ENCODE results near the gene OTOP1.

OTOP1 gene, protein sequence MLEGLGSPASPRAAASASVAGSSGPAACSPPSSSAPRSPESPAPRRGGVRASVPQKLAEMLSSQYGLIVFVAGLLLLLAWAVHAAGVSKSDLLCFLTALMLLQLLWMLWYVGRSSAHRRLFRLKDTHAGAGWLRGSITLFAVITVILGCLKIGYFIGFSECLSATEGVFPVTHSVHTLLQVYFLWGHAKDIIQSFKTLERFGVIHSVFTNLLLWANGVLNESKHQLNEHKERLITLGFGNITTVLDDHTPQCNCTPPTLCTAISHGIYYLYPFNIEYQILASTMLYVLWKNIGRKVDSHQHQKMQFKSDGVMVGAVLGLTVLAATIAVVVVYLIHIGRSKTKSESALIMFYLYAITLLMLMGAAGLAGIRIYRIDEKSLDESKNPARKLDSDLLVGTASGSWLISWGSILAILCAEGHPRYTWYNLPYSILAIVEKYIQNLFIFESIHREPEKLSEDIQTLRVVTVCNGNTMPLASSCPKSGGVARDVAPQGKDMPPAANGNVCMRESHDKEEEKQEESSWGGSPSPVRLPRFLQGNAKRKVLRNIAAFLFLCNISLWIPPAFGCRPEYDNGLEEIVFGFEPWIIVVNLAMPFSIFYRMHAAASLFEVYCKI

GRCh38 chr4:4226606-4227438 is at the start of gene OTOP1:
Gene OTOP1 (minus strand): TSS chr4:4226929. CDS start chr4:4226864, 65 bp downstream.
- Histone ChIP-seq H4K20me1 (ENCODE audit: insufficient read depth, low read length) (no peaks in the 10 kb centered on the region), H3K36me3 (replicated peaks; ENCODE audit: low read depth, low read length) (no peaks in the 10 kb centered on the region), H3K4me3 (ENCODE audit: low read length) (no peak within 1 kb of the TSS), H3K9me3 (ENCODE audit: insufficient read depth, low read length) (no peaks in the 10 kb centered on the region), H3K4me2 (ENCODE audit: low read length) (no peak within 1 kb of the TSS), H3K79me2 (ENCODE audit: low read length) (no peaks in the 10 kb centered on the region), H3K4me1 (ENCODE audit: low read length) (no peaks in the 10 kb centered on the region), H2AFZ (ENCODE audit: low read depth, low read length) (no peak within 1 kb of the TSS), H3K27ac (ENCODE audit: low read length) (no peak within 1 kb of the TSS), H3K27me3 (ENCODE audit: low read depth, low read length) (peaks cover 3% of the 10 kb centered on the region; the same call in 1 of the 2 replicates), H3K9ac (ENCODE audit: low read length) (no peak within 1 kb of the TSS)
- TF ChIP-seq CTCF (IDR thresholded peaks at IDR 0.05; ENCODE audit: low read depth, low read length) = no peak
- no peak for TF ChIP-seq EZH2phosphoT487 (IDR thresholded peaks at IDR 0.05; ENCODE audit: low read depth)

- TF ChIP-seq EZH2phosphoT487 (IDR thresholded peaks at IDR 0.05; ENCODE audit: low read depth) (no peak), CTCF (IDR thresholded peaks at IDR 0.05; ENCODE audit: low read depth, low read length) (no peak)
- H3K79me2 ChIP-seq (ENCODE audit: low read length) = no peaks in the 10 kb centered on the region
- H2AFZ ChIP-seq (ENCODE audit: low read depth, low read length) = no peak overlapping the region
- peaks cover 67% of the 10 kb centered on the region for H3K36me3 ChIP-seq (replicated peaks; ENCODE audit: low read depth, low read length)
- no peak overlapping the region for H3K4me2 ChIP-seq (ENCODE audit: low read length)
- H3K27me3 ChIP-seq (ENCODE audit: low read depth, low read length) = no peaks in the 10 kb centered on the region
- H3K9me3 ChIP-seq (ENCODE audit: insufficient read depth, low read length) = no peaks in the 10 kb centered on the region
- no peak overlapping the region for H3K9ac ChIP-seq (ENCODE audit: low read length)
- H3K4me3 ChIP-seq (ENCODE audit: low read length) = no peak overlapping the region
- no peak overlapping the region for H3K27ac ChIP-seq (ENCODE audit: low read length)
- peaks cover 5% of the 10 kb centered on the region for H3K4me1 ChIP-seq (ENCODE audit: low read length)
- H4K20me1 ChIP-seq (ENCODE audit: insufficient read depth, low read length) = no peaks in the 10 kb centered on the region
Measured at GRCh38 chr4:4274226-4274625, 47.5 kb upstream of the OTOP1 start.

- Histone ChIP-seq H3K79me2 (ENCODE audit: low read length) (no peaks in the 10 kb centered on the region), H3K27ac (ENCODE audit: low read length) (no peak overlapping the region), H3K4me3 (ENCODE audit: low read length) (no peak overlapping the region), H3K36me3 (replicated peaks; ENCODE audit: low read depth, low read length) (peaks cover 68% of the 10 kb centered on the region), H4K20me1 (ENCODE audit: insufficient read depth, low read length) (no peaks in the 10 kb centered on the region), H3K4me2 (ENCODE audit: low read length) (no peak overlapping the region), H3K27me3 (ENCODE audit: low read depth, low read length) (no peaks in the 10 kb centered on the region), H2AFZ (ENCODE audit: low read depth, low read length) (no peak overlapping the region), H3K4me1 (ENCODE audit: low read length) (peaks cover 21% of the 10 kb centered on the region), H3K9me3 (ENCODE audit: insufficient read depth, low read length) (no peaks in the 10 kb centered on the region), H3K9ac (ENCODE audit: low read length) (no peak overlapping the region)
- TF ChIP-seq CTCF (IDR thresholded peaks at IDR 0.05; ENCODE audit: low read depth, low read length) (peak; percentile 20; the same call in 1 of the 2 replicates), EZH2phosphoT487 (IDR thresholded peaks at IDR 0.05; ENCODE audit: low read depth) (no peak)
Measured at GRCh38 chr4:4271912-4272311, 45.2 kb upstream of the OTOP1 start.

DNA sequence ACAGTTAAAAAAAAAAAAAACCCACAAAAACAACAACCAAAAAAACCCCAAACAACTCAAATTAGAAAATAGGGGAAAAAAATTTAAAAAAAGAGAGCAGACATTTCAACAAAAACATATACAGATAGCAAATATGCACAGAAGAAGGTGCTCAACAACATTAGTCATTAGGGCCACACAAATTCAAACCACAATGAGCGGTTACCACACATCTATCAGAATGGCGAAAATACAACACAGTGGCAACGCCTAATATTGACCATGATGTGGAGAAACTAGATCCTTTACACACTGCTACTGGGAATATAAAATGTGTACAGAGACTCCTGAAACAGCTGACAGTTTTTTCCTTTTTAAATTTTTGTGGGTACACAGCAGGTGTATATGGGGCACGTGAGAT is 43.8 kb upstream of the OTOP1 start:
- Histone ChIP-seq H3K79me2 (ENCODE audit: low read length) (no peaks in the 10 kb centered on the region), H3K9me3 (ENCODE audit: insufficient read depth, low read length) (no peaks in the 10 kb centered on the region), H3K27me3 (ENCODE audit: low read depth, low read length) (no peaks in the 10 kb centered on the region), H3K4me1 (ENCODE audit: low read length) (peaks cover 29% of the 10 kb centered on the region), H3K9ac (ENCODE audit: low read length) (no peak overlapping the region), H4K20me1 (ENCODE audit: insufficient read depth, low read length) (no peaks in the 10 kb centered on the region), H3K27ac (ENCODE audit: low read length) (no peak overlapping the region), H2AFZ (ENCODE audit: low read depth, low read length) (no peak overlapping the region), H3K4me2 (ENCODE audit: low read length) (no peak overlapping the region), H3K36me3 (replicated peaks; ENCODE audit: low read depth, low read length) (peaks cover 72% of the 10 kb centered on the region), H3K4me3 (ENCODE audit: low read length) (no peak overlapping the region)
- no peak for TF ChIP-seq EZH2phosphoT487 (IDR thresholded peaks at IDR 0.05; ENCODE audit: low read depth)
- no peak for TF ChIP-seq CTCF (IDR thresholded peaks at IDR 0.05; ENCODE audit: low read depth, low read length)

Measured in OCI-LY3 (cell line).